ENCODE measurements around the gene TMEM40. TPM values are rescaled to one million over a fixed set of nuclear protein-coding genes. Genes with fewer than 3 reads are reported as not detected.

TMEM40 gene
- polyA plus RNA-seq, 2 donors = 277 to 722 TPM

GRCh38 chr3:12768579-12769527, 9.8 kb upstream of the TMEM40 start:
- Histone ChIP-seq H3K9me3 (ENCODE audit: control insufficient read depth in 2 of 2, insufficient read depth in 1 of 2, low read depth in 1 of 2, low read length in 1 of 2) (no peaks in the 10 kb centered on the region), H3K27me3 (ENCODE audit: control insufficient read depth in 1 of 2, insufficient read depth in 2 of 2, low read length in 2 of 2) (no peaks in the 10 kb centered on the region), H3K4me3 (ENCODE audit: low read depth in 1 of 2, low read length in 2 of 2) (no peak overlapping the region), H3K36me3 (ENCODE audit: control insufficient read depth in 2 of 2, insufficient read depth in 2 of 2, low read length in 1 of 2) (no peaks in the 10 kb centered on the region), H3K27ac (ENCODE audit: low read depth in 2 of 2, low read length in 1 of 2) (no peak overlapping the region), H3K4me1 (ENCODE audit: control insufficient read depth in 2 of 2, insufficient read depth in 2 of 2, low read length in 1 of 2) (peaks cover 0 to 2% of the 10 kb centered on the region in 2 donors)
- WGBS, 2 donors = 81 to 86% methylated on average over 40 to 54 of the region's 54 CpGs

- H3K27me3 ChIP-seq (ENCODE audit: control insufficient read depth in 1 of 2, insufficient read depth in 2 of 2, low read length in 2 of 2) = no peaks in the 10 kb centered on the region
- 80 to 87% methylated on average over 6 of the region's 6 CpGs for WGBS, 2 donors
Observed at GRCh38 chr3:12766541-12766940, 7.5 kb upstream of the TMEM40 start.

GRCh38 chr3:12764171-12764776, 5.2 kb upstream of the TMEM40 start:
- Histone ChIP-seq H3K4me1 (ENCODE audit: control insufficient read depth in 2 of 2, insufficient read depth in 2 of 2, low read length in 1 of 2) (peaks cover 2 to 6% of the 10 kb centered on the region in 2 donors), H3K27me3 (ENCODE audit: control insufficient read depth in 1 of 2, insufficient read depth in 2 of 2, low read length in 2 of 2) (no peaks in the 10 kb centered on the region), H3K36me3 (ENCODE audit: control insufficient read depth in 2 of 2, insufficient read depth in 2 of 2, low read length in 1 of 2) (no peaks in the 10 kb centered on the region), H3K9me3 (ENCODE audit: control insufficient read depth in 2 of 2, insufficient read depth in 1 of 2, low read depth in 1 of 2, low read length in 1 of 2) (no peaks in the 10 kb centered on the region), H3K27ac (ENCODE audit: low read depth in 2 of 2, low read length in 1 of 2) (no peak overlapping the region), H3K4me3 (ENCODE audit: low read depth in 1 of 2, low read length in 2 of 2) (no peak overlapping the region)
- WGBS, 2 donors = 79 to 81% methylated on average over 8 of the region's 8 CpGs

More at GRCh38 chr3:12766541-12766940, 7.5 kb upstream of the TMEM40 start:
- H3K36me3 ChIP-seq (ENCODE audit: control insufficient read depth in 2 of 2, insufficient read depth in 2 of 2, low read length in 1 of 2) = no peaks in the 10 kb centered on the region
- H3K9me3 ChIP-seq (ENCODE audit: control insufficient read depth in 2 of 2, insufficient read depth in 1 of 2, low read depth in 1 of 2, low read length in 1 of 2) = no peaks in the 10 kb centered on the region
- H3K4me1 ChIP-seq (ENCODE audit: control insufficient read depth in 2 of 2, insufficient read depth in 2 of 2, low read length in 1 of 2) = no peaks in the 10 kb centered on the region
- H3K27ac ChIP-seq (ENCODE audit: low read depth in 2 of 2, low read length in 1 of 2) = no peak overlapping the region
- no peak overlapping the region for H3K4me3 ChIP-seq (ENCODE audit: low read depth in 1 of 2, low read length in 2 of 2)

GRCh38 chr3:12759693-12760565, 870 bp upstream of the TMEM40 start:
- Histone ChIP-seq H3K9me3 (ENCODE audit: control insufficient read depth in 2 of 2, insufficient read depth in 1 of 2, low read depth in 1 of 2, low read length in 1 of 2) (no peaks in the 10 kb centered on the region), H3K27ac (ENCODE audit: low read depth in 2 of 2, low read length in 1 of 2) (peak overlapping the region; percentile 96 to 98), H3K4me1 (ENCODE audit: control insufficient read depth in 2 of 2, insufficient read depth in 2 of 2, low read length in 1 of 2) (peaks cover 2 to 13% of the 10 kb centered on the region in 2 donors), H3K4me3 (ENCODE audit: low read depth in 1 of 2, low read length in 2 of 2) (peak overlapping the region; percentile 51 to 59), H3K36me3 (ENCODE audit: control insufficient read depth in 2 of 2, insufficient read depth in 2 of 2, low read length in 1 of 2) (no peaks in the 10 kb centered on the region), H3K27me3 (ENCODE audit: control insufficient read depth in 1 of 2, insufficient read depth in 2 of 2, low read length in 2 of 2) (no peaks in the 10 kb centered on the region)
- WGBS, 2 donors = 58 to 62% methylated on average over 8 of the region's 8 CpGs

- H3K27me3 ChIP-seq (ENCODE audit: control insufficient read depth in 1 of 2, insufficient read depth in 2 of 2, low read length in 2 of 2) = no peaks in the 10 kb centered on the region
- 17 to 28% methylated on average over 5 of the region's 5 CpGs for WGBS, 2 donors
- peak overlapping the region; percentile 96 to 98 for H3K27ac ChIP-seq (ENCODE audit: low read depth in 2 of 2, low read length in 1 of 2)
Observed at GRCh38 chr3:12758025-12758781, 856 bp downstream of the TMEM40 start.

GRCh38 chr3:12756635-12757034, 2.4 kb downstream of the TMEM40 start:
- no peaks in the 10 kb centered on the region for H3K36me3 ChIP-seq (ENCODE audit: control insufficient read depth in 2 of 2, insufficient read depth in 2 of 2, low read length in 1 of 2)
- peak overlapping the region; percentile 22 to 49 for H3K4me3 ChIP-seq (ENCODE audit: low read depth in 1 of 2, low read length in 2 of 2)
- WGBS, 2 donors = 94 to 95% methylated on average over 3 of the region's 3 CpGs
- peaks cover 2 to 13% of the 10 kb centered on the region in 2 donors for H3K4me1 ChIP-seq (ENCODE audit: control insufficient read depth in 2 of 2, insufficient read depth in 2 of 2, low read length in 1 of 2)
- H3K9me3 ChIP-seq (ENCODE audit: control insufficient read depth in 2 of 2, insufficient read depth in 1 of 2, low read depth in 1 of 2, low read length in 1 of 2) = no peaks in the 10 kb centered on the region
- no peaks in the 10 kb centered on the region for H3K27me3 ChIP-seq (ENCODE audit: control insufficient read depth in 1 of 2, insufficient read depth in 2 of 2, low read length in 2 of 2)
- peak overlapping the region; percentile 26 to 76 for H3K27ac ChIP-seq (ENCODE audit: low read depth in 2 of 2, low read length in 1 of 2)

More at GRCh38 chr3:12758025-12758781, 856 bp downstream of the TMEM40 start:
- Histone ChIP-seq H3K4me3 (ENCODE audit: low read depth in 1 of 2, low read length in 2 of 2) (peak overlapping the region; percentile 51 to 59), H3K4me1 (ENCODE audit: control insufficient read depth in 2 of 2, insufficient read depth in 2 of 2, low read length in 1 of 2) (peaks cover 2 to 13% of the 10 kb centered on the region in 2 donors), H3K9me3 (ENCODE audit: control insufficient read depth in 2 of 2, insufficient read depth in 1 of 2, low read depth in 1 of 2, low read length in 1 of 2) (no peaks in the 10 kb centered on the region), H3K36me3 (ENCODE audit: control insufficient read depth in 2 of 2, insufficient read depth in 2 of 2, low read length in 1 of 2) (no peaks in the 10 kb centered on the region)

- peak overlapping the region in 1 of 2 donors; percentile 49 for H3K4me3 ChIP-seq (ENCODE audit: low read depth in 1 of 2, low read length in 2 of 2)
- no peaks in the 10 kb centered on the region for H3K27me3 ChIP-seq (ENCODE audit: control insufficient read depth in 1 of 2, insufficient read depth in 2 of 2, low read length in 2 of 2)
- H3K4me1 ChIP-seq (ENCODE audit: control insufficient read depth in 2 of 2, insufficient read depth in 2 of 2, low read length in 1 of 2) = peaks cover 2 to 13% of the 10 kb centered on the region in 2 donors
- WGBS, 2 donors = 65 to 76% methylated on average over 4 of the region's 4 CpGs
- H3K27ac ChIP-seq (ENCODE audit: low read depth in 2 of 2, low read length in 1 of 2) = peak overlapping the region in 1 of 2 donors; percentile 26
- no peaks in the 10 kb centered on the region for H3K36me3 ChIP-seq (ENCODE audit: control insufficient read depth in 2 of 2, insufficient read depth in 2 of 2, low read length in 1 of 2)
- H3K9me3 ChIP-seq (ENCODE audit: control insufficient read depth in 2 of 2, insufficient read depth in 1 of 2, low read depth in 1 of 2, low read length in 1 of 2) = no peaks in the 10 kb centered on the region
Observed at GRCh38 chr3:12756175-12756574, 2.9 kb downstream of the TMEM40 start.

GRCh38 chr3:12755754-12756153, 3.3 kb downstream of the TMEM40 start:
- WGBS, 2 donors = 74 to 77% methylated on average over 6 of the region's 6 CpGs
- Histone ChIP-seq H3K36me3 (ENCODE audit: control insufficient read depth in 2 of 2, insufficient read depth in 2 of 2, low read length in 1 of 2) (no peaks in the 10 kb centered on the region), H3K27ac (ENCODE audit: low read depth in 2 of 2, low read length in 1 of 2) (peak overlapping the region in 1 of 2 donors; percentile 52), H3K27me3 (ENCODE audit: control insufficient read depth in 1 of 2, insufficient read depth in 2 of 2, low read length in 2 of 2) (no peaks in the 10 kb centered on the region), H3K9me3 (ENCODE audit: control insufficient read depth in 2 of 2, insufficient read depth in 1 of 2, low read depth in 1 of 2, low read length in 1 of 2) (no peaks in the 10 kb centered on the region), H3K4me3 (ENCODE audit: low read depth in 1 of 2, low read length in 2 of 2) (peak overlapping the region in 1 of 2 donors; percentile 49), H3K4me1 (ENCODE audit: control insufficient read depth in 2 of 2, insufficient read depth in 2 of 2, low read length in 1 of 2) (peaks cover 2 to 15% of the 10 kb centered on the region in 2 donors)

Data from esophagus (tissue), 2 donors.